ENCODE data around the gene CRB3. TPM values are rescaled to one million over a fixed set of nuclear protein-coding genes. Genes with fewer than 3 reads are reported as not detected.

CRB3 gene
- not detected for polyA plus RNA-seq (2013, experiment 1 of 2)
- polyA plus RNA-seq (2013, experiment 2 of 2): not detected

GRCh38 chr19:6464070-6464873 lies at the start of gene CRB3:
Gene CRB3 (plus strand): TSS chr19:6464271. CDS start chr19:6464702, 431 bp downstream.
- H3K4ac ChIP-seq (ENCODE audit: low read depth in 1 of 2, low read length in 2 of 2): no peak within 1 kb of the TSS
- H2AFZ ChIP-seq (ENCODE audit: low read depth, low read length): no peak within 1 kb of the TSS
- H3K4me3 ChIP-seq (ENCODE audit: insufficient read depth in 1 of 2, low read depth in 1 of 2, low read length in 2 of 2): peak within 1 kb of the TSS in 1 of 2 experiments; percentile 62
- no peak within 1 kb of the TSS for H3K9ac ChIP-seq (ENCODE audit: low read length)
- DNase-seq: no peak
- H3K27ac ChIP-seq (ENCODE audit: low read length, poor library complexity, severe bottlenecking): no peak within 1 kb of the TSS
- H2BK15ac ChIP-seq (ENCODE audit: low read depth, poor library complexity, severe bottlenecking): no peak within 1 kb of the TSS
- H3K4me1 ChIP-seq (ENCODE audit: control insufficient read depth, insufficient read depth, low read depth, low read length): peaks cover 18% of the 10 kb centered on the region
- H3K9me3 ChIP-seq (ENCODE audit: control insufficient read depth, low read length): no peaks in the 10 kb centered on the region
- no peak within 1 kb of the TSS for H2BK12ac ChIP-seq (ENCODE audit: low read length in 2 of 2)
- no peak within 1 kb of the TSS for H4K8ac ChIP-seq (ENCODE audit: low read length)
- peak within 1 kb of the TSS in 1 of 2 experiments; percentile 26 for H3K14ac ChIP-seq (ENCODE audit: low read length in 2 of 2)
- H3K4me2 ChIP-seq (ENCODE audit: low read length, poor library complexity, severe bottlenecking): peak within 1 kb of the TSS; percentile 67
- H3K18ac ChIP-seq (ENCODE audit: low read depth in 1 of 2, low read length in 2 of 2): no peak within 1 kb of the TSS
- no peak within 1 kb of the TSS for H4K91ac ChIP-seq (ENCODE audit: low read length)
- peaks cover 4 to 56% of the 10 kb centered on the region in 2 experiments for H3K27me3 ChIP-seq (ENCODE audit: control insufficient read depth in 1 of 2, insufficient read depth in 1 of 2, low read length in 2 of 2)
- peak within 1 kb of the TSS; percentile 33 for H2BK5ac ChIP-seq (ENCODE audit: low read depth, low read length, poor library complexity, severe bottlenecking)
- H3K23ac ChIP-seq (ENCODE audit: low read length in 2 of 2): no peak within 1 kb of the TSS
- H2BK120ac ChIP-seq (ENCODE audit: low read depth, low read length): no peak within 1 kb of the TSS
- peak within 1 kb of the TSS; percentile 41 for H2AK5ac ChIP-seq (ENCODE audit: low read length, severe bottlenecking)
- WGBS: 3% methylated on average over 59 of the region's 65 CpGs
- H3K36me3 ChIP-seq (ENCODE audit: control insufficient read depth in 1 of 2, insufficient read depth in 2 of 2, low read depth in 1 of 2, low read length in 2 of 2): peaks cover 0 to 19% of the 10 kb centered on the region in 2 experiments
- H3K79me1 ChIP-seq (replicated peaks; ENCODE audit: low read length, poor library complexity, severe bottlenecking): peaks cover 1% of the 10 kb centered on the region

- Histone ChIP-seq H4K91ac (ENCODE audit: low read length) (no peak overlapping the region), H2AK5ac (ENCODE audit: low read length, severe bottlenecking) (no peak overlapping the region), H2BK15ac (ENCODE audit: low read depth, poor library complexity, severe bottlenecking) (no peak overlapping the region), H3K14ac (ENCODE audit: low read length in 2 of 2) (no peak overlapping the region), H3K18ac (ENCODE audit: low read depth in 1 of 2, low read length in 2 of 2) (no peak overlapping the region), H4K8ac (ENCODE audit: low read length) (no peak overlapping the region), H3K9ac (ENCODE audit: low read length) (no peak overlapping the region), H3K79me1 (replicated peaks; ENCODE audit: low read length, poor library complexity, severe bottlenecking) (peaks cover 43% of the 10 kb centered on the region), H3K4me2 (ENCODE audit: low read length, poor library complexity, severe bottlenecking) (no peak overlapping the region), H2AFZ (ENCODE audit: low read depth, low read length) (no peak overlapping the region), H2BK120ac (ENCODE audit: low read depth, low read length) (no peak overlapping the region), H3K23ac (ENCODE audit: low read length in 2 of 2) (no peak overlapping the region), H3K4me1 (ENCODE audit: control insufficient read depth, insufficient read depth, low read depth, low read length) (peaks cover 8% of the 10 kb centered on the region), H3K27me3 (ENCODE audit: control insufficient read depth in 1 of 2, insufficient read depth in 1 of 2, low read length in 2 of 2) (no peaks in the 10 kb centered on the region), H3K4me3 (ENCODE audit: insufficient read depth in 1 of 2, low read depth in 1 of 2, low read length in 2 of 2) (no peak overlapping the region), H3K27ac (ENCODE audit: low read length, poor library complexity, severe bottlenecking) (no peak overlapping the region), H3K36me3 (ENCODE audit: control insufficient read depth in 1 of 2, insufficient read depth in 2 of 2, low read depth in 1 of 2, low read length in 2 of 2) (peaks cover 57 to 80% of the 10 kb centered on the region in 2 experiments), H3K4ac (ENCODE audit: low read depth in 1 of 2, low read length in 2 of 2) (no peak overlapping the region), H2BK5ac (ENCODE audit: low read depth, low read length, poor library complexity, severe bottlenecking) (no peak overlapping the region), H3K9me3 (ENCODE audit: control insufficient read depth, low read length) (no peaks in the 10 kb centered on the region), H2BK12ac (ENCODE audit: low read length in 2 of 2) (no peak overlapping the region)
- no peak for DNase-seq
- 96% methylated on average over 44 of the region's 47 CpGs for WGBS
Measured at GRCh38 chr19:6414793-6415590, 49.1 kb upstream of the CRB3 start.

GRCh38 chr19:6415591-6416190 lies 48.4 kb upstream of the CRB3 start:
- no peak overlapping the region for H4K91ac ChIP-seq (ENCODE audit: low read length)
- no peak overlapping the region for H2BK15ac ChIP-seq (ENCODE audit: low read depth, poor library complexity, severe bottlenecking)
- no peak overlapping the region for H4K8ac ChIP-seq (ENCODE audit: low read length)
- WGBS: 96% methylated on average over 32 of the region's 32 CpGs
- H3K36me3 ChIP-seq (ENCODE audit: control insufficient read depth in 1 of 2, insufficient read depth in 2 of 2, low read depth in 1 of 2, low read length in 2 of 2): peaks cover 64 to 87% of the 10 kb centered on the region in 2 experiments
- H3K4me1 ChIP-seq (ENCODE audit: control insufficient read depth, insufficient read depth, low read depth, low read length): peaks cover 10% of the 10 kb centered on the region
- DNase-seq: no peak
- no peak overlapping the region for H3K18ac ChIP-seq (ENCODE audit: low read depth in 1 of 2, low read length in 2 of 2)
- H3K4ac ChIP-seq (ENCODE audit: low read depth in 1 of 2, low read length in 2 of 2): no peak overlapping the region
- H2BK120ac ChIP-seq (ENCODE audit: low read depth, low read length): no peak overlapping the region
- H3K27ac ChIP-seq (ENCODE audit: low read length, poor library complexity, severe bottlenecking): no peak overlapping the region
- H2AFZ ChIP-seq (ENCODE audit: low read depth, low read length): no peak overlapping the region
- no peak overlapping the region for H2BK12ac ChIP-seq (ENCODE audit: low read length in 2 of 2)
- no peak overlapping the region for H3K4me2 ChIP-seq (ENCODE audit: low read length, poor library complexity, severe bottlenecking)
- no peak overlapping the region for H3K4me3 ChIP-seq (ENCODE audit: insufficient read depth in 1 of 2, low read depth in 1 of 2, low read length in 2 of 2)
- no peaks in the 10 kb centered on the region for H3K9me3 ChIP-seq (ENCODE audit: control insufficient read depth, low read length)
- no peak overlapping the region for H3K14ac ChIP-seq (ENCODE audit: low read length in 2 of 2)
- no peak overlapping the region for H2AK5ac ChIP-seq (ENCODE audit: low read length, severe bottlenecking)
- no peaks in the 10 kb centered on the region for H3K27me3 ChIP-seq (ENCODE audit: control insufficient read depth in 1 of 2, insufficient read depth in 1 of 2, low read length in 2 of 2)
- H3K9ac ChIP-seq (ENCODE audit: low read length): no peak overlapping the region
- no peak overlapping the region for H3K23ac ChIP-seq (ENCODE audit: low read length in 2 of 2)
- no peak overlapping the region for H2BK5ac ChIP-seq (ENCODE audit: low read depth, low read length, poor library complexity, severe bottlenecking)
- peaks cover 43% of the 10 kb centered on the region for H3K79me1 ChIP-seq (replicated peaks; ENCODE audit: low read length, poor library complexity, severe bottlenecking)
